ENCODE data around the gene TBC1D14.

Gene TBC1D14

GRCh38 chr4:7070729-7071511 lies 161.3 kb downstream of the TBC1D14 start:
- Mint-ChIP-seq H3K4me1 (peaks cover 41% of the 10 kb centered on the region), H3K9me3 (no peaks in the 10 kb centered on the region), H3K4me3 (peak overlapping the region; percentile 60 to 77 (median 75)), H3K27me3 (ENCODE audit: low read depth) (peaks cover 9% of the 10 kb centered on the region), H3K27ac (peak overlapping the region in 1 of 3 experiments; percentile 53), H3K36me3 (ENCODE audit: low read depth) (peaks cover 4% of the 10 kb centered on the region)
- TF ChIP-seq CTCF (IDR thresholded peaks at IDR 0.05; ENCODE audit: unreplicated experiment in 3 of 3) = peak; percentile 98

- Mint-ChIP-seq H3K4me3 (no peak overlapping the region), H3K9me3 (no peaks in the 10 kb centered on the region), H3K27ac (no peak overlapping the region), H3K4me1 (peaks cover 24% of the 10 kb centered on the region), H3K36me3 (ENCODE audit: low read depth) (no peaks in the 10 kb centered on the region), H3K27me3 (ENCODE audit: low read depth) (peaks cover 9% of the 10 kb centered on the region)
- no peak for TF ChIP-seq CTCF (IDR thresholded peaks at IDR 0.05; ENCODE audit: unreplicated experiment in 3 of 3)
Observed at GRCh38 chr4:7073059-7073458, 163.4 kb downstream of the TBC1D14 start.

GRCh38 chr4:7073526-7074390 lies 164.1 kb downstream of the TBC1D14 start:
- Mint-ChIP-seq H3K4me1 (peaks cover 17% of the 10 kb centered on the region), H3K9me3 (no peaks in the 10 kb centered on the region), H3K4me3 (peak overlapping the region in 1 of 3 experiments; percentile 25), H3K27ac (no peak overlapping the region), H3K27me3 (ENCODE audit: low read depth) (peaks cover 9% of the 10 kb centered on the region), H3K36me3 (ENCODE audit: low read depth) (no peaks in the 10 kb centered on the region)
- TF ChIP-seq CTCF (IDR thresholded peaks at IDR 0.05; ENCODE audit: unreplicated experiment in 3 of 3) = no peak

- no peaks in the 10 kb centered on the region for H3K36me3 Mint-ChIP-seq (ENCODE audit: low read depth)
- H3K27ac Mint-ChIP-seq = no peak overlapping the region
- H3K9me3 Mint-ChIP-seq = peaks cover 4% of the 10 kb centered on the region
- H3K27me3 Mint-ChIP-seq (ENCODE audit: low read depth) = peaks cover 6% of the 10 kb centered on the region
- H3K4me3 Mint-ChIP-seq = peak overlapping the region in 1 of 3 experiments; percentile 25
- peaks cover 13% of the 10 kb centered on the region for H3K4me1 Mint-ChIP-seq
- no peak for TF ChIP-seq CTCF (IDR thresholded peaks at IDR 0.05; ENCODE audit: unreplicated experiment in 3 of 3)
Observed at GRCh38 chr4:7074426-7074825, 164.8 kb downstream of the TBC1D14 start.

GRCh38 chr4:7075962-7076695 lies 166.5 kb downstream of the TBC1D14 start:
- Mint-ChIP-seq H3K4me3 (no peak overlapping the region), H3K27me3 (ENCODE audit: low read depth) (peaks cover 9% of the 10 kb centered on the region)

More at GRCh38 chr4:7075962-7076695, 166.5 kb downstream of the TBC1D14 start:
- Mint-ChIP-seq H3K4me1 (peaks cover 5% of the 10 kb centered on the region), H3K9me3 (peaks cover 16% of the 10 kb centered on the region), H3K27ac (no peak overlapping the region), H3K36me3 (ENCODE audit: low read depth) (no peaks in the 10 kb centered on the region)
- no peak for TF ChIP-seq CTCF (IDR thresholded peaks at IDR 0.05; ENCODE audit: unreplicated experiment in 3 of 3)
